ENCODE results near the gene HAUS1.
"Not testable (repeated sequence)": the region's sequence is repeated elsewhere in the genome, so short reads cannot be mapped to it uniquely, and the experiment has no call there.

The HAUS1 gene

GRCh38 chr18:46156843-46157242, 52.7 kb downstream of the HAUS1 start:
- no peak for TF ChIP-seq ZNF274 (IDR thresholded peaks at IDR 0.05; ENCODE audit: low read depth, low read length)
- no peak overlapping the region for H3K4me3 ChIP-seq (ENCODE audit: low read length)

GRCh38 chr18:46158499-46158898, 54.3 kb downstream of the HAUS1 start:
- no peak for TF ChIP-seq ZNF274 (IDR thresholded peaks at IDR 0.05; ENCODE audit: low read depth, low read length)

GRCh38 chr18:46160050-46160798, 56.0 kb downstream of the HAUS1 start:
- no peak overlapping the region for H3K4me3 ChIP-seq (ENCODE audit: low read length)
- no peak for TF ChIP-seq ZNF274 (IDR thresholded peaks at IDR 0.05; ENCODE audit: low read depth, low read length)

More at GRCh38 chr18:46158499-46158898, 54.3 kb downstream of the HAUS1 start:
- H3K4me3 ChIP-seq (ENCODE audit: low read length): no peak overlapping the region

- not testable (repeated sequence) for H3K4me3 ChIP-seq (ENCODE audit: low read length)
Observed at GRCh38 chr18:46160840-46161239, 56.7 kb downstream of the HAUS1 start.

GRCh38 chr18:46161703-46162396, 57.7 kb downstream of the HAUS1 start:
- H3K4me3 ChIP-seq (ENCODE audit: low read length): no peak overlapping the region
- TF ChIP-seq ZNF274 (IDR thresholded peaks at IDR 0.05; ENCODE audit: low read depth, low read length): no peak

GRCh38 chr18:46163091-46163490, 58.9 kb downstream of the HAUS1 start:
- no peak overlapping the region for H3K4me3 ChIP-seq (ENCODE audit: low read length)
- TF ChIP-seq ZNF274 (IDR thresholded peaks at IDR 0.05; ENCODE audit: low read depth, low read length): no peak

- H3K4me3 ChIP-seq (ENCODE audit: low read length): no peak overlapping the region
- TF ChIP-seq ZNF274 (IDR thresholded peaks at IDR 0.05; ENCODE audit: low read depth, low read length): no peak
Observed at GRCh38 chr18:46163941-46164499, 59.8 kb downstream of the HAUS1 start.

GRCh38 chr18:46164502-46164901, 60.3 kb downstream of the HAUS1 start:
- not testable (repeated sequence) for H3K4me3 ChIP-seq (ENCODE audit: low read length)

- no peak overlapping the region for H3K4me3 ChIP-seq (ENCODE audit: low read length)
- TF ChIP-seq ZNF274 (IDR thresholded peaks at IDR 0.05; ENCODE audit: low read depth, low read length): no peak
Observed at GRCh38 chr18:46164920-46165319, 60.7 kb downstream of the HAUS1 start.

- no peak overlapping the region for H3K4me3 ChIP-seq (ENCODE audit: low read length)
- no peak for TF ChIP-seq ZNF274 (IDR thresholded peaks at IDR 0.05; ENCODE audit: low read depth, low read length)
Observed at GRCh38 chr18:46166261-46166970, 62.2 kb downstream of the HAUS1 start.

- no peak overlapping the region; the same call in 1 of the 2 replicates for H3K4me3 ChIP-seq (ENCODE audit: low read length)
- TF ChIP-seq ZNF274 (IDR thresholded peaks at IDR 0.05; ENCODE audit: low read depth, low read length): no peak
Observed at GRCh38 chr18:46167971-46168370, 63.8 kb downstream of the HAUS1 start.

GRCh38 chr18:46169464-46169941, 65.3 kb downstream of the HAUS1 start:
- no peak for TF ChIP-seq ZNF274 (IDR thresholded peaks at IDR 0.05; ENCODE audit: low read depth, low read length)
- H3K4me3 ChIP-seq (ENCODE audit: low read length): no peak overlapping the region

GRCh38 chr18:46171331-46171730, 67.1 kb downstream of the HAUS1 start:
- TF ChIP-seq ZNF274 (IDR thresholded peaks at IDR 0.05; ENCODE audit: low read depth, low read length): no peak
- no peak overlapping the region for H3K4me3 ChIP-seq (ENCODE audit: low read length)
